ENCODE measurements around the gene TNFRSF1B.

- TF ChIP-seq CTCF (conservative IDR thresholded peaks at IDR 0.05 in 1 of 2, IDR thresholded peaks at IDR 0.05 in 1 of 2; ENCODE audit: low read depth in 1 of 2, low read length in 2 of 2): no peak
- TF ChIP-seq EZH2 (IDR thresholded peaks at IDR 0.05; ENCODE audit: low read length, missing control alignments): no peak
Measured at GRCh38 chr1:12206238-12206637, 39.4 kb downstream of the TNFRSF1B start.

All from fibroblast of lung (primary cell).